ENCODE measurements around the gene FBN2.
"Not testable (repeated sequence)": the region's sequence is repeated elsewhere in the genome, so short reads cannot be mapped to it uniquely, and the experiment has no call there.

The FBN2 gene

GRCh38 chr5:128424646-128425045 lies 113.4 kb downstream of the FBN2 start:
- no peak for DNase-seq (ENCODE audit: low read depth)

GRCh38 chr5:128422612-128423011 lies 115.4 kb downstream of the FBN2 start:
- no peak for DNase-seq (ENCODE audit: low read depth)

GRCh38 chr5:128414469-128414868 lies 123.6 kb downstream of the FBN2 start:
- no peak for DNase-seq (ENCODE audit: low read depth)

- DNase-seq (ENCODE audit: low read depth) = no peak
These were observed 124.7 kb downstream of the FBN2 start for GRCh38 chr5:128413356-128413755.

GRCh38 chr5:128412145-128412930 lies 125.7 kb downstream of the FBN2 start:
- no peak for DNase-seq (ENCODE audit: low read depth)

GRCh38 chr5:128409166-128409800 lies 128.8 kb downstream of the FBN2 start:
- DNase-seq (ENCODE audit: low read depth) = no peak

GRCh38 chr5:128408622-128409021 lies 129.4 kb downstream of the FBN2 start:
- DNase-seq (ENCODE audit: low read depth) = no peak

- DNase-seq (ENCODE audit: low read depth) = no peak
These were observed 130.1 kb downstream of the FBN2 start for GRCh38 chr5:128407944-128408343.

- no peak for DNase-seq (ENCODE audit: low read depth)
These were observed 131.2 kb downstream of the FBN2 start for GRCh38 chr5:128406803-128407202.

GRCh38 chr5:128405159-128405558 lies 132.9 kb downstream of the FBN2 start:
- DNase-seq (ENCODE audit: low read depth) = no peak

- DNase-seq (ENCODE audit: low read depth) = no peak
These were observed 134.7 kb downstream of the FBN2 start for GRCh38 chr5:128403333-128403732.

GRCh38 chr5:128402506-128402905 lies 135.5 kb downstream of the FBN2 start:
- no peak for DNase-seq (ENCODE audit: low read depth)

- DNase-seq (ENCODE audit: low read depth) = not testable (repeated sequence)
These were observed 137.3 kb downstream of the FBN2 start for GRCh38 chr5:128400766-128401165.

- no peak for DNase-seq (ENCODE audit: low read depth)
These were observed 138.9 kb downstream of the FBN2 start for GRCh38 chr5:128399111-128399510.

GRCh38 chr5:128397876-128398275 lies 140.2 kb downstream of the FBN2 start:
- no peak for DNase-seq (ENCODE audit: low read depth)

- DNase-seq (ENCODE audit: low read depth) = no peak
These were observed 143.0 kb downstream of the FBN2 start for GRCh38 chr5:128395073-128395472.

- no peak for DNase-seq (ENCODE audit: low read depth)
These were observed 154.0 kb downstream of the FBN2 start for GRCh38 chr5:128384068-128384467.

- no peak for DNase-seq (ENCODE audit: low read depth)
These were observed 157.7 kb downstream of the FBN2 start for GRCh38 chr5:128380337-128380736.

GRCh38 chr5:128378632-128379031 lies 159.4 kb downstream of the FBN2 start:
- DNase-seq (ENCODE audit: low read depth) = no peak

GRCh38 chr5:128378196-128378595 lies 159.8 kb downstream of the FBN2 start:
- no peak for DNase-seq (ENCODE audit: low read depth)

- DNase-seq (ENCODE audit: low read depth) = no peak
These were observed 161.5 kb downstream of the FBN2 start for GRCh38 chr5:128376577-128376976.

GRCh38 chr5:128366147-128366546 lies 171.9 kb downstream of the FBN2 start:
- DNase-seq (ENCODE audit: low read depth) = no peak

GRCh38 chr5:128362370-128362769 lies 175.7 kb downstream of the FBN2 start:
- DNase-seq (ENCODE audit: low read depth) = no peak

GRCh38 chr5:128358826-128359225 lies 179.2 kb downstream of the FBN2 start:
- DNase-seq (ENCODE audit: low read depth) = no peak
